GM21619 (cell line): ENCODE results near the gene GALNT9.
"Not testable (repeated sequence)": the region's sequence is repeated elsewhere in the genome, so short reads cannot be mapped to it uniquely, and the experiment has no call there.

Source experiments
- ATAC-seq: cut with Tn5 transposase; IDR thresholded peaks from one replicate; pipeline ENCODE4 v1.9.1; 2021; ENCODE audit not compliant: unreplicated experiment

Gene GALNT9

GRCh38 chr12:132253698-132254480 lies 75.5 kb downstream of the GALNT9 start:
- no peak for ATAC-seq

- ATAC-seq, result not testable (repeated sequence)
These were observed 76.4 kb downstream of the GALNT9 start for GRCh38 chr12:132252981-132253380.

- no peak for ATAC-seq
These were observed 77.5 kb downstream of the GALNT9 start for GRCh38 chr12:132251741-132252490.

- no peak for ATAC-seq
These were observed 78.1 kb downstream of the GALNT9 start for GRCh38 chr12:132251310-132251709.

- no peak for ATAC-seq
These were observed 78.7 kb downstream of the GALNT9 start for GRCh38 chr12:132250707-132251106.

GRCh38 chr12:132249689-132250478 lies 79.5 kb downstream of the GALNT9 start:
- no peak for ATAC-seq

- no peak for ATAC-seq
These were observed 80.8 kb downstream of the GALNT9 start for GRCh38 chr12:132248453-132249167.

GRCh38 chr12:132247718-132248452 lies 81.5 kb downstream of the GALNT9 start:
- ATAC-seq, result no peak

- no peak for ATAC-seq
These were observed 82.2 kb downstream of the GALNT9 start for GRCh38 chr12:132246997-132247717.

- ATAC-seq, result no peak
These were observed 83.8 kb downstream of the GALNT9 start for GRCh38 chr12:132245521-132246101.

- no peak for ATAC-seq
These were observed 84.6 kb downstream of the GALNT9 start for GRCh38 chr12:132244724-132245295.

GRCh38 chr12:132243596-132244310 lies 85.6 kb downstream of the GALNT9 start:
- ATAC-seq, result no peak

- ATAC-seq, result not testable (repeated sequence)
These were observed 86.2 kb downstream of the GALNT9 start for GRCh38 chr12:132243171-132243570.

GRCh38 chr12:132240669-132241007 lies 88.8 kb downstream of the GALNT9 start:
- not testable (repeated sequence) for ATAC-seq

- ATAC-seq, result no peak
These were observed 89.4 kb downstream of the GALNT9 start for GRCh38 chr12:132239796-132240668.

GRCh38 chr12:132239392-132239791 lies 90.0 kb downstream of the GALNT9 start:
- no peak for ATAC-seq

- no peak for ATAC-seq
These were observed 90.5 kb downstream of the GALNT9 start for GRCh38 chr12:132238884-132239283.
